Rectal smooth muscle tissue (tissue), 1 donor: ENCODE data around the gene FOXF1.

Experiments
- H3K27ac ChIP-seq: one replicate; pipeline ENCODE4 v1.7.0; 2013; ENCODE audit warnings: low read depth, low read length, inconsistent platforms
- H3K27me3 ChIP-seq: one replicate; pipeline ENCODE4 v1.7.0; 2013; ENCODE audit warnings: low read length; ENCODE audit not compliant: control insufficient read depth, insufficient read depth
- H3K36me3 ChIP-seq: one replicate; pipeline ENCODE4 v1.7.0; 2013; ENCODE audit warnings: low read length; ENCODE audit not compliant: control insufficient read depth, insufficient read depth
- H3K4me1 ChIP-seq: one replicate; pipeline ENCODE4 v1.7.0; 2013; ENCODE audit warnings: low read length; ENCODE audit not compliant: control insufficient read depth, insufficient read depth
- H3K4me3 ChIP-seq: one replicate; pipeline ENCODE4 v1.7.0; 2013; ENCODE audit warnings: low read length
- H3K9ac ChIP-seq: one replicate; pipeline ENCODE4 v1.7.0; 2013; ENCODE audit warnings: low read length

Gene FOXF1

GRCh38 chr16:86501989-86502855 lies 8.1 kb upstream of the FOXF1 start:
- no peaks in the 10 kb centered on the region for H3K36me3 ChIP-seq
- peak overlapping the region; percentile 54 for H3K4me3 ChIP-seq
- H3K27ac ChIP-seq, result peak overlapping the region; percentile 99
- peaks cover 15% of the 10 kb centered on the region for H3K4me1 ChIP-seq
- H3K9ac ChIP-seq, result peak overlapping the region; percentile 10
- H3K27me3 ChIP-seq, result peaks cover 3% of the 10 kb centered on the region

GRCh38 chr16:86502856-86503748 lies 7.2 kb upstream of the FOXF1 start:
- Histone ChIP-seq H3K27ac (peak overlapping the region; percentile 99), H3K27me3 (peaks cover 9% of the 10 kb centered on the region), H3K4me3 (peak overlapping the region; percentile 49)

GRCh38 chr16:86503830-86504229 lies 6.5 kb upstream of the FOXF1 start:
- Histone ChIP-seq H3K27me3 (peaks cover 9% of the 10 kb centered on the region), H3K27ac (peak overlapping the region; percentile 99), H3K4me1 (peaks cover 15% of the 10 kb centered on the region), H3K36me3 (no peaks in the 10 kb centered on the region), H3K9ac (no peak overlapping the region), H3K4me3 (peak overlapping the region; percentile 75)

More at GRCh38 chr16:86502856-86503748, 7.2 kb upstream of the FOXF1 start:
- Histone ChIP-seq H3K4me1 (peaks cover 15% of the 10 kb centered on the region), H3K36me3 (no peaks in the 10 kb centered on the region), H3K9ac (peak overlapping the region; percentile 16)

GRCh38 chr16:86504315-86505184 lies 5.8 kb upstream of the FOXF1 start:
- H3K27me3 ChIP-seq, result peaks cover 9% of the 10 kb centered on the region
- H3K36me3 ChIP-seq, result no peaks in the 10 kb centered on the region
- peak overlapping the region; percentile 99 for H3K27ac ChIP-seq
- H3K4me3 ChIP-seq, result peak overlapping the region; percentile 75
- H3K4me1 ChIP-seq, result peaks cover 13% of the 10 kb centered on the region
- H3K9ac ChIP-seq, result peak overlapping the region; percentile 63

- H3K9ac ChIP-seq, result peak overlapping the region; percentile 63
- H3K4me1 ChIP-seq, result peaks cover 13% of the 10 kb centered on the region
- peak overlapping the region; percentile 75 for H3K4me3 ChIP-seq
- H3K27ac ChIP-seq, result peak overlapping the region; percentile 99
- no peaks in the 10 kb centered on the region for H3K36me3 ChIP-seq
- H3K27me3 ChIP-seq, result peaks cover 9% of the 10 kb centered on the region
Measured at GRCh38 chr16:86505185-86505898, 5.0 kb upstream of the FOXF1 start.

- H3K4me3 ChIP-seq, result peak overlapping the region; percentile 66
- H3K27ac ChIP-seq, result peak overlapping the region; percentile 99
- peaks cover 12% of the 10 kb centered on the region for H3K27me3 ChIP-seq
- no peaks in the 10 kb centered on the region for H3K36me3 ChIP-seq
- peaks cover 8% of the 10 kb centered on the region for H3K4me1 ChIP-seq
- H3K9ac ChIP-seq, result peak overlapping the region; percentile 32
Measured at GRCh38 chr16:86505899-86506864, 4.1 kb upstream of the FOXF1 start.

GRCh38 chr16:86507173-86508027 lies 2.9 kb upstream of the FOXF1 start:
- H3K9ac ChIP-seq, result peak overlapping the region; percentile 74
- H3K27me3 ChIP-seq, result peaks cover 12% of the 10 kb centered on the region
- no peaks in the 10 kb centered on the region for H3K36me3 ChIP-seq
- H3K27ac ChIP-seq, result peak overlapping the region; percentile 99
- H3K4me3 ChIP-seq, result peak overlapping the region; percentile 66
- peaks cover 4% of the 10 kb centered on the region for H3K4me1 ChIP-seq

GRCh38 chr16:86508028-86508946 lies 2.0 kb upstream of the FOXF1 start:
- peak overlapping the region; percentile 66 for H3K4me3 ChIP-seq
- H3K4me1 ChIP-seq, result no peaks in the 10 kb centered on the region
- peak overlapping the region; percentile 99 for H3K27ac ChIP-seq

GRCh38 chr16:86508947-86509758 lies 1.2 kb upstream of the FOXF1 start:
- peaks cover 11% of the 10 kb centered on the region for H3K27me3 ChIP-seq
- peak overlapping the region; percentile 64 for H3K9ac ChIP-seq
- peak overlapping the region; percentile 99 for H3K27ac ChIP-seq
- peak overlapping the region; percentile 66 for H3K4me3 ChIP-seq
- H3K4me1 ChIP-seq, result no peaks in the 10 kb centered on the region
- H3K36me3 ChIP-seq, result peaks cover 3% of the 10 kb centered on the region

More at GRCh38 chr16:86508028-86508946, 2.0 kb upstream of the FOXF1 start:
- Histone ChIP-seq H3K36me3 (no peaks in the 10 kb centered on the region), H3K27me3 (peaks cover 13% of the 10 kb centered on the region), H3K9ac (peak overlapping the region; percentile 74)
